ENCODE results near the gene MBNL2.

The MBNL2 gene

GRCh38 chr13:97353927-97354675 is 132.0 kb downstream of the MBNL2 start:
- DNase-seq = no peak

DNA sequence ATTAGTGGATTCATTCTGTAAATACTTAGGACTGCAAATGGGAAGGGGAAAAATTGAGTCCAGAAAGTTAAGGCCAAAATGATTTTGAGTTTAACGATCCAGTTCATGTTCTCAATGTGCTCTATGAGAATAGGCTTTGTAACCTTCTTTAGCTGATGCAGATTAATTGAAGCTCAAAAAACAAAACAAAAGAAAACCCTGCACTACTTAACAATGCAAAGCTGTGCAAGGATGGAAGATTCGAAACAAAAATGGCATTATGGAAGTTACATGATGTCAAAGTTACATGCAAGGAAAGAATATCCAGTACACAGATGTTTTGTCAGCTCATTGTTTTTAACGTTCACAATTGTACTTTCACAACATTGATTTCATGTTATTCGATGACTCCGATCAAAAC is 132.7 kb downstream of the MBNL2 start:
- no peak for DNase-seq

DNA sequence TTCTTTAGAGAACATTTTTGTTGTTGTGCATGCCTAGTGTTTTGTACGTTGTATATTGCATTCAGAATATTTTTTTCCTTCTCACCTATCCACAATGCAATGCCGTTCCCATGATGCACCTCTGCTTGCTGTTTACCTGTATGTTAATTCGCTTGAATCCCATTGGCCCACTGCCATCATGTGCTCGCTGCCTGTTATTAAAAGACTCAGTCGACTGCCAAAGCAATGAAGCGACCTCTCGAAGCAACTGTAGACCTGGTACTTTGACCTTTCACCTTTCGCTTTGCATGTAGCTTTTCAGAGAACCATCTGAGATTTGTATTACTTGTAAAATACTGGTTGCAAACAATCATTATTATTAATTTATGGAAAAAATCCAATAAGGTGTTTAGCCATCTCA is 134.5 kb downstream of the MBNL2 start:
- no peak for DNase-seq

DNA sequence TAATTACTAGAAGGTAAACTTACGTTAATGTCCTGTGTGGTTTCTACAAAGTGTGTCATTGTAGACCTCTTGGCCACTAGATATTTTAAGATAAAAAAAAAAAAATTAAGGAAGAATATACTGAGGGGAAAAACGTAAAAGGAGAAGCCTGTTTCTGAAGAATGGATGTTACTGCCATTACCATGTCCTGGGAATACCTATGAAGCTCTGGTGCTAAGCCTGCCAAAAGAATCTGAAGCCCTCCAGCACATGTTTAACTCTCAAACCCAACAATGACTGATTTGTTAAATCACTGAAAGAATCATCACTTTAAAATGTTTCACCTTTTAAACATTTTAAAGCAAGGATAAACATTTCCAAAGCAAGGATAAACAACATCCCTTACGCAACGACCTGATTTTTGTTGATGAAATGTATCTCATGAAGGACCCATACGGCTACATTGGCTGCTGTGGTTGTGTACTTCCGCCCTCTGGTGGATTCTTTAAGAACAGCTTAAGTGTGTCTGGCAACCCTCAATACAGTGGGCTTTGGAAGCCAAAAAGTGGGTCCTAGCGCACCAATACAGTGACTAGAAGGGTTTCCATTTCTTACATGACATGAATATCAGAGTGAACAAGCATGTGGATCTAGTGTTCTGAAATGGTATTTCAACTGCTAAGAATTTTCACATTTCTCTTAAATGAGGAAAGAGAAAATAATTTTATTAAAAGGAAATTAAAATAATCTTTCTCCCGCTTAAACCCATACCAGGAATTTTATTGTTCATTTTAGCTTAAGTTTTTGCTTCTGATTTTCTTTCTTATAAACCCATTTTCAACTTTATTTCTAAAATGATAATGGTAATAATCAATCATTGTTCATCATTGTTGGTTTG is 137.3 kb downstream of the MBNL2 start:
- peak; percentile 40 for DNase-seq

DNA sequence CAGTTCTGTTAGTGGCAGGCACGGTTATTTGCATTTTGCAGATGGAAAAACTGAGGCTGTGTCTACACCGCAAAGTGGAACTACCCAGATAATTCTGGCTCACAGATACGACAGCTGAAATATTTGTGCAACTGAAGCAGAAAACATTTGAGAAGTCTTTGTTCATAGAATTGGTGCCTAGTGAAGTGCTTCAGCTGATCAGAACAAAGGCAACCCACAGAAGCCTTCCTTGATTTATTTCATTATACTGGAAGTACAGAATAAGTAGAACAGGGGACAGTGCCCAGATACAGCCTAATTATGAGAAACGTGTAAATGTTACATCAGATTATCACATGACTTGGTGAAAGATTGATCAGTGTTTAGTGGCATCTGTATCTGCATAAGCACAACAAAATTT is 138.5 kb downstream of the MBNL2 start:
- no peak for DNase-seq

- DNase-seq = no peak
Observed at GRCh38 chr13:97364031-97364430, 141.9 kb downstream of the MBNL2 start.

GRCh38 chr13:97364827-97365226 is 142.7 kb downstream of the MBNL2 start:
- no peak for DNase-seq

DNA sequence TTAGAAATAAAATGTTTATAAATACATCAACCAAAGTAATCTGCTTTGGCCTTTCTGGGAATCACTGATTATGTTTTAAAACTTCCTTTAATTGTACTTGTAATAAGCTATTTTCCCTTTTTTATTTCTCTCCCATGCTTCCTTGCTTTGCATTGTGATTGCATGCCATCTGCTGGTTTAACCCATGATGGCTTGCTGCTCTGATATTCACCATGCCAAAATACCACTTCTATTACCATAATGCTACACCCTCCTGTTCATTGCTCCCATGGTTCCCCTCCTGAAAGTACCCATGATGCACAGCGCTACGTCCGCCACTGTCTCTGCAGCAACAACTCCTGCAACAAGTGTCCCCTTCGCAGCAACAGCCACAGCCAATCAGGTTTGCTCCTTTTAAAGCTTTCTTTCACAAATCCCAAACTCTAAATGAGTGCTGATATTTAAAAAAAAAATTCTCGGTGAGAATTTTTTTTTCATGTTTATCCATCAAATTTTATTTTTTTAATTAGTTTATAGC is 144.1 kb downstream of the MBNL2 start:
- no peak for DNase-seq

GRCh38 chr13:97367016-97367822 is 145.1 kb downstream of the MBNL2 start:
- DNase-seq = no peak

DNA sequence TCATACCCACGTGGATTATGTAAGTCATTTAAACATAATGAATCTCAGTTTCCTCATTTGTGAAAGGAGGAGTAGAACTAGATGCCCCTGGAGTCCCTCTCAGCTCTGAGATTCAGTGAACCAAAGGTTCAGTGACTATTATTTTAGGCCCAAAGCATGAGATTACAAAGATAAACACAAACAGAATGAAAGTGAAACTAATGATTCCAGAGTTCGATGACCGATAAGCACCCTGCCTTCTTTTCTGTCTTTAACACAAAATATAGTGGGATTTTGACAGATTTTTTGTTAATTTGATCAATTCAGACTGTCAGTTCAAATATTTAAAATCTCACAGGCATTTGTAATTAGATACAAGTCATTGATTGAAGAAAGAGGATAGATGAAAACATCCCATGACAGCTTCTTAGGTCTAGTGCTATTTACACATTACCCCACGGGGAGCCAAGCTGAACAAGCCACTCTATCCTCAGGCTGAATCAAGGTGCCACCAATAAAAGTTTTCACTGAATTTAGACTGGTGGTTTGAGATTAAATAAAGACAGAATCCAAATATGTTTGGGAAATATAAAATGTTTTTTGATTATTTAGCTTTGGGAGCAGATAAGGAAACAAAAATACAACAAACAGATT is 147.2 kb downstream of the MBNL2 start:
- no peak for DNase-seq

- no peak for DNase-seq
Observed at GRCh38 chr13:97371486-97372109, 149.5 kb downstream of the MBNL2 start.

- no peak for DNase-seq
Observed at GRCh38 chr13:97372936-97373335, 150.8 kb downstream of the MBNL2 start.

DNA sequence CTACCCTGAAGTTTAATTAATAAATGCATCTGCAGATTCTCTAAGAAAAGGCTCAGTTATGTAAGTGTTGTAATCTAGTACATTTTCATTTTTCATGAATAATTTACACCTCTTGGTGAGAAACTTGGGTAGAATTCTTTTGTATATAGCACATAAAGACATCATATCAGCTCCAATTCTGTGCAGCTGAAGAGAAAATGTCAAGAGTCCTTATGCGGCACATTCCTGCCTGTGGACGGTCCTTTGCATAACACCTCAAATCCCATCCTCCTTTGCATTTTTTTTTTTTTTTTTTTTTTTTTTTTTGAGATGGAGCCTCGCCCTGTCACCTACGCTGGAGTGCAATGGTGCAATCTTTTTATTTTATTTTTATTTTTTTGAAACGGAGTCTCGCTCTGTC is 151.7 kb downstream of the MBNL2 start:
- no peak for DNase-seq

GRCh38 chr13:97376981-97377380 is 154.8 kb downstream of the MBNL2 start:
- no peak for DNase-seq

DNA sequence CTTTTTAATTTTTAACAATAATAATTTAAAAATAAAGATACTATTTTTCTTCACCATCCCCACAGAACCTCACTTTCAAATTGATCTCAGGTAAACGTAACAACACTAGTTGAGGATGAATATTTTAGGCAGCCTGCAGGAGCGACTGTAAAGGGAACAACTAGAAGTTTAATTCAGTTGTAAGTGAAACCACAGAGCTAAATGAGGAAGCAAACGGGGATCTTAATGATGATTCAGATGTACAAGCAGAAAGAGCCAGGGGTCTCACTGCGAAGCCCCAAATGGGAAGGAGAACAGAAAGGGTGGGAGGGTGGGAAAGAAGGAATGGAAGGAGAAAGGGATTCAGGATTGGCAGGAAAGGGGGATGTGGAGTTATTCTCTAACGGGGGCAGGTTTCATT is 157.3 kb downstream of the MBNL2 start:
- no peak for DNase-seq

GRCh38 chr13:97380696-97381095 is 158.6 kb downstream of the MBNL2 start:
- no peak for DNase-seq

DNA sequence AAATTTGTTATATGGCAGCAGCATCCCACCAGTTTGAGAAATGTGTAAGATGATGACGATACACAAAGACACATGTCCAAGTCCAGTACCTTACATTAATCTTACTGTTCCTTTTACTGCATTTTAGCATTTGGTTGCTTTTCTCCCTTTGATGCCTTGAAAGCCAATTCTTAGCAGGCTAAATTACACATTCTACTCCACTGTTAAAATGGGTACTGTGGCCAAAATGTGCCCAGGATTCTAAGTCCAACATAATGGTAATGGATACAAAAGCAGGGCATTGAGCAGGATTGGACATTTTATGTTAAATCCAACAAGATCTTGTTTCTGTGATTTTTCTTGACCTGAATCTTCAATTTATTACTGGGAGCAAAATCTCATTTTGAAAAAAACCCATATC is 159.1 kb downstream of the MBNL2 start:
- DNase-seq = no peak

- DNase-seq = no peak
Observed at GRCh38 chr13:97382276-97382675, 160.1 kb downstream of the MBNL2 start.

- DNase-seq = no peak
Observed at GRCh38 chr13:97384371-97384770, 162.2 kb downstream of the MBNL2 start.

- no peak for DNase-seq
Observed at GRCh38 chr13:97385146-97385545, 163.0 kb downstream of the MBNL2 start.

- no peak for DNase-seq
Observed at GRCh38 chr13:97385854-97386253, 163.7 kb downstream of the MBNL2 start.

- DNase-seq = no peak
Observed at GRCh38 chr13:97386801-97387484, 164.8 kb downstream of the MBNL2 start.
